Right renal cortex interstitium (tissue), 3 donors: ENCODE data around the gene DNAH7. TPM values are rescaled to one million over a fixed set of nuclear protein-coding genes. Genes with fewer than 3 reads are reported as not detected.

Source experiments
- polyA plus RNA-seq, 3 donors: library from polyadenylated mRNA; unstranded; fragments of 120-200 nt; gene quantifications; one replicate each; pipeline ENCODE4 v1.2.1, GENCODE V29; 2013; ENCODE audit not compliant: insufficient read length in 3 of 3

Gene DNAH7
- polyA plus RNA-seq, 3 donors = 7.5 to 9.5 (median 8.2) TPM

Other genes starting within 250 kb of the DNAH7 start
- gene STK17B, start 102.7 kb upstream of the DNAH7 start, polyA plus RNA-seq = 10 to 100 TPM; 11.4 to 12.0 (median 11.8) TPM